Measurements from ENCODE around the gene ZNF17.
A peak's percentile ranks its signal among the peaks of the same experiment; 100 is the strongest.

The ZNF17 gene

GRCh38 chr19:57434386-57435061, 23.6 kb downstream of the ZNF17 start:
- no peak for DNase-seq (ENCODE audit: low spot score)

GRCh38 chr19:57435062-57435978, 24.4 kb downstream of the ZNF17 start, which contains the start of gene ZNF749:
ZNF749 (plus strand) TSS chr19:57435325; CDS start chr19:57435579, 254 bp downstream.
- DNase-seq (ENCODE audit: low spot score) = peak; percentile 98

GRCh38 chr19:57436417-57436816, 25.5 kb downstream of the ZNF17 start:
- no peak for DNase-seq (ENCODE audit: low spot score)

- no peak for DNase-seq (ENCODE audit: low spot score)
Observed at GRCh38 chr19:57437931-57438330, 27.0 kb downstream of the ZNF17 start.

GRCh38 chr19:57438925-57439324, 28.0 kb downstream of the ZNF17 start:
- DNase-seq (ENCODE audit: low spot score) = no peak

- no peak for DNase-seq (ENCODE audit: low spot score)
Observed at GRCh38 chr19:57441979-57442752, 31.2 kb downstream of the ZNF17 start.

- no peak for DNase-seq (ENCODE audit: low spot score)
Observed at GRCh38 chr19:57443121-57443696, 32.2 kb downstream of the ZNF17 start.

- no peak for DNase-seq (ENCODE audit: low spot score)
Observed at GRCh38 chr19:57452307-57452706, 41.3 kb downstream of the ZNF17 start.

GRCh38 chr19:57465680-57466381, 54.9 kb downstream of the ZNF17 start:
- DNase-seq (ENCODE audit: low spot score) = no peak

- no peak for DNase-seq (ENCODE audit: low spot score)
Observed at GRCh38 chr19:57466489-57466888, 55.5 kb downstream of the ZNF17 start.

All from AG20443 (cell line).